Endodermal cell (in vitro differentiated cells): ENCODE data around the gene RAD52. TPM values are rescaled to one million over a fixed set of nuclear protein-coding genes. Genes with fewer than 3 reads are reported as not detected.

Experiments used
- DNase-seq: peaks from one replicate; pipeline ENCODE4 v3.0.0-alpha.2; 2017
- H3K27ac ChIP-seq: 2 replicates; pipeline ENCODE4 v1.5.1; 2013; ENCODE audit warnings: mild to moderate bottlenecking, low read depth, low read length, moderate library complexity
- H3K27me3 ChIP-seq: 2 replicates; pipeline ENCODE4 v1.6.1; 2013; ENCODE audit warnings: mild to moderate bottlenecking, low read length, moderate library complexity; ENCODE audit not compliant: insufficient read depth, control insufficient read depth, poor library complexity, severe bottlenecking
- H3K36me3 ChIP-seq: 2 replicates; pipeline ENCODE4 v1.7.0; 2013; ENCODE audit warnings: mild to moderate bottlenecking, low read length, moderate library complexity; ENCODE audit not compliant: control insufficient read depth, insufficient read depth
- H3K4me1 ChIP-seq: one replicate; pipeline ENCODE4 v1.7.0; 2013; ENCODE audit warnings: low read length; ENCODE audit not compliant: control insufficient read depth, insufficient read depth
- H3K4me3 ChIP-seq: 2 replicates; pipeline ENCODE4 v1.5.1; 2013; ENCODE audit warnings: mild to moderate bottlenecking, low read length, moderate library complexity
- H3K9ac ChIP-seq: 2 replicates; pipeline ENCODE4 v1.6.1; 2013; ENCODE audit warnings: mild to moderate bottlenecking, low read length, moderate library complexity; ENCODE audit not compliant: poor library complexity, severe bottlenecking; ENCODE audit errors: extremely low read depth
- H3K9me3 ChIP-seq: 2 replicates; pipeline ENCODE4 v1.6.1; 2013; ENCODE audit warnings: mild to moderate bottlenecking, low read length, moderate library complexity; ENCODE audit not compliant: control insufficient read depth
- H3K27ac Mint-ChIP-seq: 2 replicates; pipeline ENCODE4 v1.8.0; 2020; ENCODE audit warnings: mixed read lengths
- H3K27me3 Mint-ChIP-seq: 2 replicates; pipeline ENCODE4 v1.8.0; 2021; ENCODE audit warnings: mild to moderate bottlenecking, mixed read lengths; ENCODE audit not compliant: insufficient read depth
- H3K36me3 Mint-ChIP-seq: 2 replicates; pipeline ENCODE4 v1.8.0; 2020; ENCODE audit warnings: low read depth, mixed read lengths
- H3K4me1 Mint-ChIP-seq: 2 replicates; pipeline ENCODE4 v1.8.0; 2020; ENCODE audit warnings: mixed read lengths
- H3K4me3 Mint-ChIP-seq: 2 replicates; pipeline ENCODE4 v1.8.0; 2020; ENCODE audit warnings: mild to moderate bottlenecking, moderate library complexity, mixed read lengths
- H3K9me3 Mint-ChIP-seq: 2 replicates; pipeline ENCODE4 v1.8.0; 2020; ENCODE audit warnings: mild to moderate bottlenecking, mixed read lengths
- CTCF ChIP-seq: fragments of 200-600 bp; sonication (generic); conservative IDR thresholded peaks from 2 replicates; pipeline ENCODE4 v1.5.0; 2021; ENCODE audit warnings: antibody characterized with exemption, mild to moderate bottlenecking
- WGBS, 2 experiments: methylation state at CpG; one replicate each; pipeline versions ENCODE4 v1.1.5 to v1.1.7; 2013; ENCODE audit warnings: missing lambda C conversion rate in 2 of 2, mixed read lengths in 1 of 2; ENCODE audit not compliant: insufficient coverage in 1 of 2, insufficient read length in 1 of 2; 5-methylcytosine and 5-hydroxymethylcytosine counted together
- total RNA-seq, 2 donors: library from RNA; stranded (reverse); fragmentation: NEBNext Ultra II Directional in 1 of 2; extraction: Animal tissue kit (Norgen Biotek cat#: 25700) in 1 of 2; gene quantifications; 2 replicates in 1 of 2; 3 replicates in 1 of 2; pipeline ENCODE4 v1.2.1, GENCODE V29; 2021

RAD52 gene
- total RNA-seq, 2 donors from 2014 or later = 24.3 to 35.1 TPM

GRCh38 chr12:958588-959123 is 9.2 kb upstream of the RAD52 start:
- Histone ChIP-seq H3K4me3 (no peak overlapping the region), H3K27me3 (no peaks in the 10 kb centered on the region), H3K9me3 (no peaks in the 10 kb centered on the region), H3K36me3 (no peaks in the 10 kb centered on the region), H3K9ac (no peak overlapping the region), H3K4me1 (no peaks in the 10 kb centered on the region), H3K27ac (no peak overlapping the region)
- 69 to 80% methylated on average over 5 to 8 of the region's 8 CpGs for WGBS, 2 experiments
- Mint-ChIP-seq H3K4me3 (no peak overlapping the region), H3K36me3 (no peaks in the 10 kb centered on the region), H3K4me1 (peaks cover 3% of the 10 kb centered on the region), H3K27ac (no peak overlapping the region), H3K27me3 (no peaks in the 10 kb centered on the region), H3K9me3 (peaks cover 2% of the 10 kb centered on the region)
- DNase-seq = no peak
- TF ChIP-seq CTCF = no peak

- no peak for DNase-seq
- H3K27ac Mint-ChIP-seq = no peak overlapping the region
- no peak overlapping the region for H3K4me3 ChIP-seq
- peaks cover 3% of the 10 kb centered on the region for H3K4me1 Mint-ChIP-seq
- H3K36me3 Mint-ChIP-seq = no peaks in the 10 kb centered on the region
- no peak overlapping the region for H3K27ac ChIP-seq
- H3K27me3 ChIP-seq = no peaks in the 10 kb centered on the region
- no peaks in the 10 kb centered on the region for H3K36me3 ChIP-seq
- no peaks in the 10 kb centered on the region for H3K4me1 ChIP-seq
- peaks cover 2% of the 10 kb centered on the region for H3K9me3 Mint-ChIP-seq
- no peaks in the 10 kb centered on the region for H3K27me3 Mint-ChIP-seq
- no peak overlapping the region for H3K9ac ChIP-seq
- TF ChIP-seq CTCF = no peak
- WGBS, 2 experiments = 80 to 97% methylated on average over 5 to 6 of the region's 6 CpGs
- no peaks in the 10 kb centered on the region for H3K9me3 ChIP-seq
- no peak overlapping the region for H3K4me3 Mint-ChIP-seq
Measured at GRCh38 chr12:955939-956338, 6.4 kb upstream of the RAD52 start.

GRCh38 chr12:954741-955140 is 5.2 kb upstream of the RAD52 start:
- DNase-seq = no peak
- H3K4me1 Mint-ChIP-seq = peaks cover 3% of the 10 kb centered on the region
- no peaks in the 10 kb centered on the region for H3K9me3 ChIP-seq
- no peak overlapping the region for H3K4me3 Mint-ChIP-seq
- no peak for TF ChIP-seq CTCF
- H3K9me3 Mint-ChIP-seq = peaks cover 2% of the 10 kb centered on the region
- no peak overlapping the region for H3K9ac ChIP-seq
- no peaks in the 10 kb centered on the region for H3K27me3 ChIP-seq
- no peak overlapping the region for H3K4me3 ChIP-seq
- no peaks in the 10 kb centered on the region for H3K36me3 ChIP-seq
- no peak overlapping the region for H3K27ac Mint-ChIP-seq
- no peaks in the 10 kb centered on the region for H3K4me1 ChIP-seq
- no peaks in the 10 kb centered on the region for H3K36me3 Mint-ChIP-seq
- no peaks in the 10 kb centered on the region for H3K27me3 Mint-ChIP-seq
- H3K27ac ChIP-seq = no peak overlapping the region
